H9 (cell line): ENCODE results near the gene RGS3. TPM values are rescaled to one million over a fixed set of nuclear protein-coding genes. Genes with fewer than 3 reads are reported as not detected.

Source experiments
- DNase-seq: peaks from one replicate; pipeline ENCODE4 v3.0.0-alpha.2; 2017
- H2AFZ ChIP-seq: one replicate; pipeline ENCODE4 v1.6.1; 2013; ENCODE audit warnings: mild to moderate bottlenecking, low read length, control low read depth, moderate library complexity
- H2AK5ac ChIP-seq: 2 replicates; pipeline ENCODE4 v1.6.1; 2013; ENCODE audit warnings: low read length, control low read depth, mixed read lengths; ENCODE audit not compliant: insufficient read length
- H2BK120ac ChIP-seq: one replicate; pipeline ENCODE4 v1.6.1; 2013; ENCODE audit warnings: low read depth, mild to moderate bottlenecking, low read length, control low read depth, inconsistent platforms; ENCODE audit not compliant: poor library complexity, severe bottlenecking
- H2BK12ac ChIP-seq: 2 replicates; pipeline ENCODE4 v1.6.1; 2013; ENCODE audit warnings: low read length, control low read depth, mixed read lengths, low read depth; ENCODE audit not compliant: insufficient read length
- H2BK15ac ChIP-seq: 2 replicates; pipeline ENCODE4 v1.6.1; 2013; ENCODE audit warnings: low read depth, low read length, control low read depth
- H2BK20ac ChIP-seq: one replicate; pipeline ENCODE4 v1.6.1; 2013; ENCODE audit warnings: low read depth, mild to moderate bottlenecking, low read length, control low read depth, inconsistent platforms; ENCODE audit not compliant: poor library complexity, severe bottlenecking
- H2BK5ac ChIP-seq: 2 replicates; pipeline ENCODE4 v1.6.1; 2013; ENCODE audit warnings: low read length, control low read depth, mixed read lengths; ENCODE audit not compliant: insufficient read length
- H3K14ac ChIP-seq: 2 replicates; pipeline ENCODE4 v1.6.1; 2013; ENCODE audit warnings: low read length, control low read depth; ENCODE audit not compliant: insufficient read depth
- H3K18ac ChIP-seq: 2 replicates; pipeline ENCODE4 v1.6.1; 2013; ENCODE audit warnings: low read depth, mild to moderate bottlenecking, mixed read lengths, low read length, control low read depth; ENCODE audit not compliant: insufficient read length
- H3K23ac ChIP-seq: 2 replicates; pipeline ENCODE4 v1.6.1; 2013; ENCODE audit warnings: low read length, control low read depth, mixed read lengths, low read depth; ENCODE audit not compliant: insufficient read length
- H3K23me2 ChIP-seq: 2 replicates; pipeline ENCODE4 v1.6.1; 2013; ENCODE audit warnings: low read depth, mild to moderate bottlenecking, mixed read lengths, low read length, control low read depth; ENCODE audit not compliant: insufficient read length, poor library complexity, severe bottlenecking
- H3K27ac ChIP-seq: 2 replicates; pipeline ENCODE4 v1.5.1; 2013; ENCODE audit warnings: low read length, control low read depth, mixed read lengths, low read depth; ENCODE audit not compliant: insufficient read length
- H3K27me3 ChIP-seq: 2 replicates; pipeline ENCODE4 v1.6.1; 2013; ENCODE audit warnings: low read length, control low read depth, inconsistent platforms; ENCODE audit not compliant: insufficient read depth
- H3K4ac ChIP-seq: 2 replicates; pipeline ENCODE4 v1.6.1; 2013; ENCODE audit warnings: low read depth, mild to moderate bottlenecking, control low read depth, inconsistent platforms, low read length, moderate library complexity
- H3K4me1 ChIP-seq: 2 replicates; pipeline ENCODE4 v1.6.1; 2013; ENCODE audit warnings: low read length, control low read depth, inconsistent platforms; ENCODE audit not compliant: insufficient read depth
- H3K4me2 ChIP-seq: 2 replicates; pipeline ENCODE4 v1.6.1; 2013; ENCODE audit warnings: low read length, control low read depth, mixed read lengths; ENCODE audit not compliant: insufficient read length, insufficient read depth
- H3K56ac ChIP-seq: 2 replicates; pipeline ENCODE4 v1.6.1; 2013; ENCODE audit warnings: low read depth, mild to moderate bottlenecking, mixed read lengths, low read length, control low read depth; ENCODE audit not compliant: insufficient read length
- H3K79me1 ChIP-seq: 2 replicates; pipeline ENCODE4 v1.6.1; 2013; ENCODE audit warnings: low read depth, mild to moderate bottlenecking, moderate library complexity, low read length, control low read depth, inconsistent platforms; ENCODE audit not compliant: insufficient read depth, poor library complexity, severe bottlenecking
- H3K79me2 ChIP-seq: 2 replicates; pipeline ENCODE4 v1.6.1; 2013; ENCODE audit warnings: low read length, control low read depth, inconsistent platforms; ENCODE audit not compliant: insufficient read depth
- H3K9ac ChIP-seq: 2 replicates; pipeline ENCODE4 v1.6.1; 2013; ENCODE audit warnings: low read length, control low read depth, mixed read lengths; ENCODE audit not compliant: insufficient read length; ENCODE audit errors: extremely low read depth
- H3K9me3 ChIP-seq: one replicate; pipeline ENCODE4 v1.6.1; 2013; ENCODE audit warnings: low read depth, low read length, inconsistent platforms; ENCODE audit not compliant: control insufficient read depth
- H3T11ph ChIP-seq: one replicate; pipeline ENCODE4 v1.6.1; 2013; ENCODE audit warnings: mild to moderate bottlenecking, low read length, control low read depth, inconsistent platforms
- H4K20me1 ChIP-seq: one replicate; pipeline ENCODE4 v1.6.1; 2013; ENCODE audit not compliant: control insufficient read depth, insufficient read length, insufficient read depth
- H4K5ac ChIP-seq: 2 replicates; pipeline ENCODE4 v1.6.1; 2013; ENCODE audit warnings: low read depth, mild to moderate bottlenecking, mixed read lengths, low read length, control low read depth; ENCODE audit not compliant: insufficient read length
- H4K8ac ChIP-seq: replicated peaks from 2 replicates; pipeline ENCODE4 v1.6.1; 2013; ENCODE audit warnings: low read length, control low read depth, mixed read lengths, low read depth; ENCODE audit not compliant: insufficient read length
- H4K91ac ChIP-seq: 2 replicates; pipeline ENCODE4 v1.6.1; 2013; ENCODE audit warnings: low read depth, mild to moderate bottlenecking, moderate library complexity, mixed read lengths, low read length, control low read depth; ENCODE audit not compliant: insufficient read length
- H3K27ac Mint-ChIP-seq, 3 experiments: 2 replicates in 2 of 3; 3 replicates in 1 of 3; pipeline ENCODE4 v1.8.0; 2020 to 2021; ENCODE audit warnings: mixed read lengths in 3 of 3, mild to moderate bottlenecking in 1 of 3, moderate library complexity in 1 of 3
- H3K27me3 Mint-ChIP-seq: 2 replicates; pipeline ENCODE4 v1.8.0; 2021; ENCODE audit warnings: low read depth, mild to moderate bottlenecking, moderate library complexity, mixed read lengths
- H3K36me3 Mint-ChIP-seq, 3 experiments: 2 replicates in 2 of 3; 3 replicates in 1 of 3; pipeline ENCODE4 v1.8.0; 2020 to 2021; ENCODE audit warnings: low read depth in 3 of 3, mixed read lengths in 3 of 3; ENCODE audit not compliant: insufficient read depth in 1 of 3
- H3K4me1 Mint-ChIP-seq, 2 experiments: 2 replicates each; pipeline ENCODE4 v1.8.0; 2020; ENCODE audit warnings: mixed read lengths in 2 of 2
- H3K4me3 Mint-ChIP-seq, 2 experiments: 2 replicates in 1 of 2; 3 replicates in 1 of 2; pipeline ENCODE4 v1.8.0; 2020 to 2021; ENCODE audit warnings: mild to moderate bottlenecking in 2 of 2, mixed read lengths in 2 of 2, moderate library complexity in 1 of 2
- H3K9me3 Mint-ChIP-seq, 2 experiments: 2 replicates in 1 of 2; 3 replicates in 1 of 2; pipeline ENCODE4 v1.8.0; 2020; ENCODE audit warnings: mild to moderate bottlenecking in 2 of 2, mixed read lengths in 2 of 2, moderate library complexity in 1 of 2
- CTCF ChIP-seq: fragments of 200-600 bp; sonication (generic); conservative IDR thresholded peaks from 3 replicates; pipeline ENCODE4 v1.8.0; 2021; ENCODE audit warnings: antibody characterized with exemption, mild to moderate bottlenecking
- WGBS: extraction: QIAGEN DNeasy Blood & Tissue Kit; methylation state at CpG from one replicate; pipeline ENCODE4 v1.1.7; 2013; ENCODE audit warnings: missing lambda C conversion rate, low lambda C conversion rate, mixed read lengths; ENCODE audit not compliant: insufficient read length; ENCODE audit errors: extremely low coverage; 5-methylcytosine and 5-hydroxymethylcytosine counted together
- total RNA-seq: library from RNA; stranded (reverse); gene quantifications from 2 replicates; pipeline ENCODE4 v1.2.1, GENCODE V29; 2021

RGS3 gene
- total RNA-seq, 1 experiment from 2014 or later, result 13.9 TPM

- Histone ChIP-seq H3K4me1 (peaks cover 20% of the 10 kb centered on the region; the same call in 1 of the 2 replicates), H3K23ac (no peak overlapping the region), H4K8ac (no peak overlapping the region), H2BK15ac (no peak overlapping the region), H4K91ac (peak overlapping the region; percentile 77), H3K23me2 (no peaks in the 10 kb centered on the region), H4K20me1 (peaks cover 3% of the 10 kb centered on the region), H3K4me2 (no peak overlapping the region), H3K4ac (no peak overlapping the region), H3K27ac (no peak overlapping the region), H3K14ac (no peak overlapping the region), H2AK5ac (peak overlapping the region; percentile 66), H3K79me1 (no peaks in the 10 kb centered on the region), H3K56ac (no peak overlapping the region), H3K27me3 (no peaks in the 10 kb centered on the region), H3K18ac (no peak overlapping the region), H2AFZ (no peak overlapping the region), H3K9me3 (no peaks in the 10 kb centered on the region), H3K9ac (no peak overlapping the region), H3K79me2 (no peaks in the 10 kb centered on the region), H4K5ac (no peak overlapping the region), H2BK20ac (no peak overlapping the region), H2BK12ac (no peak overlapping the region), H2BK120ac (no peak overlapping the region), H3T11ph (no peak overlapping the region), H2BK5ac (no peak overlapping the region)
- Mint-ChIP-seq H3K27me3 (peaks cover 5% of the 10 kb centered on the region; the same call in 1 of the 2 replicates), H3K27ac (peak overlapping the region in 2 of 3 experiments; percentile 98 to 99; a peak in 4 of 7 replicates), H3K36me3 (no peaks in the 10 kb centered on the region), H3K4me3 (no peak overlapping the region), H3K4me1 (peaks cover 52 to 62% of the 10 kb centered on the region in 2 experiments), H3K9me3 (no peaks in the 10 kb centered on the region)
- no peak for TF ChIP-seq CTCF
- WGBS, result no CpG with 5 or more reads among the region's 9 CpGs
- peak; percentile 23 for DNase-seq
These were observed 160.4 kb downstream of the RGS3 start for GRCh38 chr9:113623851-113624485.
